22Rv1 (cell line): ENCODE results near the gene TCERG1.
A peak's percentile ranks its signal among the peaks of the same experiment; 100 is the strongest.

Experiments used
- H3K27ac ChIP-seq: fragments of 450-650 bp; 2 replicates; pipeline ENCODE4 v1.5.1; 2017
- CTCF ChIP-seq: fragments of 450-650 bp; IDR thresholded peaks from 2 replicates; pipeline ENCODE4 v1.5.1; 2017; ENCODE audit warnings: mild to moderate bottlenecking
- ZFX ChIP-seq: fragments of 450-650 bp; IDR thresholded peaks from 2 replicates; pipeline ENCODE4 v1.6.1; 2017; ENCODE audit warnings: antibody characterized with exemption, borderline replicate concordance

TCERG1 gene

DNA sequence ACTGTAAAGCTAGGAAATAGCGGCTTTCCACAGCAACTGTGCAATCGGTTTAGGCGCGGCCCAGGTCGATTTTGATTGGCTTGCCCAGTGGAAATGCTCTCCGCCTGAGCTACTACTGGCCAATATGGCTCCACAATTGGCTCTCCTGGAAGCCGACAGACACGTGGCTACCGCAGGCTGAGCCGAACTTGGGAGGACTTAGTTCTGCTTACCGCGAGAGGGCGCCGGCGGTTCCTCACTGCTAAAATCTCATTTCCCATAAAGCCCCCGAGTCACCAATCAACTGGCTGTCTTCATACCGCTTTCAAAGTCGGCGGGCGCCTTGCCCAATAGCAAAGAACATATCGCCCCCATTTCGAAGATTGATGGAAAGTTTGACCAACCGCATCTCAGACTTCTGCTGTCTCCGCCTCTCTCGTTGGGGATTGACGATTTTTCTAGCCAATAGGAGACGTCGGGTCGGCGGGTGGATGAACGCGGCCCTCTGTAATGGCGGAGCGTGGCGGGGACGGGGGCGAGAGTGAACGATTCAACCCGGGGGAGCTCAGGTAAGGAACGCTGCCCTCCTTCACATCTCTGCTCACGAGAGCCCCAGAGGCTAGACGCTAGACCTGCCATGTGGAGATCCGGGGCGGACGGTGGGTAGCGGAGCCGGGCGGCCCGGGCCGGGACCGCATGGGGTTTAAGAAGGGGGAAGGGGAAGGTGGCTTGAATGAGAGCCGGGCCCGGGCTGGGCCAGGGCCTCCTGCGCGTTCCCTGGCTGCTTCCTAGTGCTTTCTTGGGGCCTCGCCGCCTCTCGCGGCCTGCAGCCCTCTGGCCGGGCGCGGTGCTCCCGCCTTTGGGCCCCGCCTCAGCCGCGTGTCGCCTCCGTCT lies at the start of gene TCERG1:
TCERG1 (plus strand) TSS at position 473 of the 873 bp plus-strand sequence; CDS start at position 490, 17 bp downstream.
- TF ChIP-seq ZFX (no peak), CTCF (peak; percentile 94)
- H3K27ac ChIP-seq = peak within 1 kb of the TSS; percentile 88

GRCh38 chr5:146398826-146399225 lies 48.3 kb upstream of the TCERG1 start:
- no peak for TF ChIP-seq ZFX
- no peak for TF ChIP-seq CTCF
- no peak overlapping the region for H3K27ac ChIP-seq

DNA sequence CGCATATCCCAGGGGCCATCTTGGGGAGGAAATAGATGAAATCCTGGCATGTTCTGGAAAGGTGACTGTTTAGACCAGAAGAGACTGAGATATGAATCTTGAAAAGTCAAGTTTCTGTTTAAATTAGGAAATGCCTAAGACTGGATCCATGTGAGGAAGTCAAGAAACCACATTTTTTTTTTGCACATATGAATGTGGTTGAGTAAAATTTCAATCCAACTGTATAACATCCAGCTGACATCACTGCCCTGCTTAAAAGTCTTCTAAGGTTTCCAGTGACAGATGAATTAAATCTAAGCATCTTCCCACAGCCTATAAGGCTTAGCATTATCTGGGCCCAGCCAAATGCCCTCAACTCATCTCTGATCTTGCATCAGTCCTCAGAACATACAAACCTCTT lies 47.7 kb upstream of the TCERG1 start:
- H3K27ac ChIP-seq = no peak overlapping the region
- TF ChIP-seq ZFX (no peak), CTCF (no peak)

GRCh38 chr5:146400201-146400600 lies 46.9 kb upstream of the TCERG1 start:
- TF ChIP-seq CTCF (no peak), ZFX (no peak)
- no peak overlapping the region for H3K27ac ChIP-seq

DNA sequence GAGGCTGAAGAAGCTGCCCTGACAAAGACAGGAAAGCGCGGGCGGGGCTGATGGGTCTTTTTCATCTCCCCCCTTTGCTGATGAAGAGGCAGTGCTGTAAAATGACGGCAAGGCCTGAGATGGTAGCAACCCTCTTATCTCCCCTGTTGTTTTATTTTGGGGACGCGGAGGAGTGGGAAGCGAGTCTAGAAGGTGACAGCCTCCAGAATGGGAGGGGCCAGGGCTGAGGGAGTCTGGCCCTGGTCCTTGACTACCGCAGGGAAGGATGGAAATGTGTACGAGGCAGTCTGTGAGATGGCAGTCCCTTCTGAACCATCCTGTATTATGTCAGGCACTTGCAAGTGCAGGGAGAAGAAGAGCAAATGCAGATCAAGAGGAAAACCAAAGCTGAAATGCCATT lies 46.1 kb upstream of the TCERG1 start:
- H3K27ac ChIP-seq = no peak overlapping the region
- TF ChIP-seq ZFX (no peak), CTCF (no peak)

DNA sequence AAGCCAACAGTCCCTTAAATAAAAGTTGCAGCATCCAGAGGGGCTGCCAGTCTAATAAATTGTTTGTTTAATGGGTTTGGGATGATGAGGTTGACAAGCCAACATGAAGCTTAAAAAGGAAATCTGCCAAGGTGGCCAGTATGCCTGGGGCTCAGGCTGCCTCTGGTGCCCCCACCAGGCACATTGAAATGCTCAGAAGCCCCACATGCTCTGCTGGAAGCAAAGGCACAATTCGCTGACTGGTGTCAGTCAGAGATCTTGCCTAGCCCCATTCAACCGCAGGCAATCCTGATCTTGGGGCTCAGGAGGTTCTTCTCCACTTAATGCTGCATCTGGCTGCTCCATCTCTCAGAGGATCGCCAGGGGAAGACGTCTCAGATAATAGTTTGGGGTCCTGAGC lies 44.2 kb upstream of the TCERG1 start:
- no peak for TF ChIP-seq CTCF
- no peak overlapping the region for H3K27ac ChIP-seq

DNA sequence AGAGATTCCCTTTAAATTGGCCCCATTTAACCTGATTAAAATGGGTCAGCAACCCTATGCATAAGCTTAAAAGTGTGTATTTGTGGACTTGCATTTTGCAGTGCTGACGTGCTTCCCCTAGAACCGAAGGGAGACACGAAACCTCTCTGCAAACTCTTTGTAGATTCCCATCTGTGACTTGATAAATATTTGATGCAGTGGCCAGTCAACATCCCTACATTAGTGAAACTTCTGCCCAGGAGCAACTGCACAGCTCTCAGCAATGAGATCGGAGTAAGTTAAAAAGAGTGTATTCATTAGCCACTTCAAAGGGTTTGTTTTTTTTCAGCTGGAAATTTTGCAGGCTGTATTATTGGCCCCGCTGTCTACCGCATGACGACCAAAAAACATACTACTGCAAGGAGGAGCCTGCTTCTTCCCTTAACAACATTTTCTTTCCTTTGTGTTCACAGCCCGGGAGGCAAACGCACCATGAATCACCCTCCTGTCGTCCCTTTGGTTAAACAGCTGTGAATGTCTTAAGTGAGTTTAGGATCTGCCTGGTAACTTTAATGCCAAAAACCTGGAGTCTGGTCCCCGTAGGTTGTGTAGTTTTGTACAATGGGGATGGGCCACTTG lies 38.0 kb upstream of the TCERG1 start:
- no peak for TF ChIP-seq CTCF
- H3K27ac ChIP-seq = no peak overlapping the region
